Activated CD8-positive, alpha-beta T cell treated with anti-CD3 and anti-CD28 coated beads, Interleukin-2, amount 10 ng/mL, durations not matched to agents 7 days and 5 days (primary cell): Measurements from ENCODE around the gene C1QTNF8. TPM values are rescaled to one million over a fixed set of nuclear protein-coding genes. Genes with fewer than 3 reads are reported as not detected.

Experiments used
- ATAC-seq: fragments of 150-1000 bp; cut with Tn5 transposase; one replicate; pipeline ENCODE4 v1.10.0; 2021; ENCODE audit warnings: moderate library complexity
- CTCF ChIA-PET: fragments of 350-600 bp; sonication (Branson Sonifier 250); formaldehyde crosslinking; loops from one replicate; lab custom pipeline; 2021; ENCODE audit warnings: antibody characterized with exemption; lab: Charles Lee
- POLR2A ChIA-PET: fragments of 350-600 bp; sonication (Branson Sonifier 250); formaldehyde crosslinking; loops from one replicate; lab custom pipeline; 2021; ENCODE audit warnings: antibody characterized with exemption; lab: Charles Lee
- DNase-seq: peaks from one replicate; pipeline ENCODE4 v3.0.0-alpha.2; 2020
- H3K27ac Mint-ChIP-seq: one replicate; pipeline ENCODE4 v1.8.0; 2021; ENCODE audit warnings: mild to moderate bottlenecking, mixed read lengths
- H3K27me3 Mint-ChIP-seq: one replicate; pipeline ENCODE4 v1.8.0; 2021; ENCODE audit warnings: low read depth, mixed read lengths
- H3K36me3 Mint-ChIP-seq: one replicate; pipeline ENCODE4 v1.8.0; 2021; ENCODE audit warnings: low read depth, mixed read lengths
- H3K4me1 Mint-ChIP-seq: one replicate; pipeline ENCODE4 v1.8.0; 2021; ENCODE audit warnings: low read depth, mixed read lengths
- H3K4me3 Mint-ChIP-seq: one replicate; pipeline ENCODE4 v1.8.0; 2021; ENCODE audit warnings: mild to moderate bottlenecking, mixed read lengths
- H3K9me3 Mint-ChIP-seq: one replicate; pipeline ENCODE4 v1.8.0; 2022; ENCODE audit warnings: mixed read lengths; ENCODE audit not compliant: insufficient read depth
- total RNA-seq, 2 experiments: library from RNA; stranded (reverse); gene quantifications; one replicate each; pipeline ENCODE4 v1.2.3, GENCODE V29; 2021

C1QTNF8 gene
- total RNA-seq, 2 experiments from 2014 or later = not detected

- no peak overlapping the region for H3K4me3 Mint-ChIP-seq
- H3K27me3 Mint-ChIP-seq = peaks cover 13% of the 10 kb centered on the region
- no peak for ATAC-seq
These were observed 26.9 kb downstream of the C1QTNF8 start for GRCh38 chr16:1069154-1069553.

GRCh38 chr16:1068451-1068850 lies 27.6 kb downstream of the C1QTNF8 start:
- ATAC-seq = no peak
- Mint-ChIP-seq H3K27ac (no peak overlapping the region), H3K27me3 (peaks cover 13% of the 10 kb centered on the region), H3K4me1 (no peaks in the 10 kb centered on the region), H3K36me3 (peaks cover 4% of the 10 kb centered on the region), H3K4me3 (no peak overlapping the region), H3K9me3 (no peaks in the 10 kb centered on the region)
- ChIA-PET POLR2A (no interaction called here), CTCF (interaction anchor here (1.0 kb wide), 1 partner anchor 11 kb away, joined by 4 read pairs; no protein-coding TSS in a partner anchor)
- DNase-seq = no peak

More at GRCh38 chr16:1069154-1069553, 26.9 kb downstream of the C1QTNF8 start:
- POLR2A ChIA-PET = interaction anchor here (0.6 kb wide), 1 partner anchor 411 kb away, joined by 3 read pairs; no protein-coding TSS in a partner anchor
- no peak overlapping the region for H3K27ac Mint-ChIP-seq
- no peak for DNase-seq
- CTCF ChIA-PET = interaction anchor here (1.0 kb wide), 1 partner anchor 12 kb away, joined by 4 read pairs; no protein-coding TSS in a partner anchor
- H3K36me3 Mint-ChIP-seq = peaks cover 4% of the 10 kb centered on the region
- no peaks in the 10 kb centered on the region for H3K9me3 Mint-ChIP-seq
- H3K4me1 Mint-ChIP-seq = no peaks in the 10 kb centered on the region

GRCh38 chr16:1067629-1068028 lies 28.4 kb downstream of the C1QTNF8 start:
- H3K9me3 Mint-ChIP-seq = no peaks in the 10 kb centered on the region
- H3K4me1 Mint-ChIP-seq = no peaks in the 10 kb centered on the region
- ATAC-seq (peak; percentile 10), DNase-seq (no peak)
- H3K27me3 Mint-ChIP-seq = peaks cover 13% of the 10 kb centered on the region
- peak overlapping the region; percentile 72 for H3K4me3 Mint-ChIP-seq
- CTCF ChIA-PET = no interaction called here
- peak overlapping the region; percentile 90 for H3K27ac Mint-ChIP-seq
- H3K36me3 Mint-ChIP-seq = peaks cover 4% of the 10 kb centered on the region
- POLR2A ChIA-PET = no interaction called here

GRCh38 chr16:1066584-1067172 lies 29.4 kb downstream of the C1QTNF8 start:
- peaks cover 4% of the 10 kb centered on the region for H3K36me3 Mint-ChIP-seq
- no peaks in the 10 kb centered on the region for H3K4me1 Mint-ChIP-seq
- ChIA-PET POLR2A (no interaction called here), CTCF (no interaction called here)
- H3K9me3 Mint-ChIP-seq = no peaks in the 10 kb centered on the region
- no peak overlapping the region for H3K4me3 Mint-ChIP-seq
- peaks cover 11% of the 10 kb centered on the region for H3K27me3 Mint-ChIP-seq
- H3K27ac Mint-ChIP-seq = no peak overlapping the region
- ATAC-seq = no peak
- no peak for DNase-seq

GRCh38 chr16:1065469-1066128 lies 30.4 kb downstream of the C1QTNF8 start:
- no peak for ATAC-seq
- Mint-ChIP-seq H3K4me1 (no peaks in the 10 kb centered on the region), H3K27me3 (peaks cover 9% of the 10 kb centered on the region), H3K4me3 (no peak overlapping the region), H3K27ac (no peak overlapping the region), H3K9me3 (no peaks in the 10 kb centered on the region), H3K36me3 (peaks cover 4% of the 10 kb centered on the region)
- CTCF ChIA-PET = no interaction called here
- DNase-seq = no peak
- POLR2A ChIA-PET = no interaction called here

- peaks cover 3% of the 10 kb centered on the region for H3K9me3 Mint-ChIP-seq
- ATAC-seq (no peak), DNase-seq (no peak)
- ChIA-PET CTCF (no interaction called here), POLR2A (no interaction called here)
- H3K27me3 Mint-ChIP-seq = peaks cover 6% of the 10 kb centered on the region
- H3K36me3 Mint-ChIP-seq = peaks cover 4% of the 10 kb centered on the region
- no peak overlapping the region for H3K27ac Mint-ChIP-seq
- no peaks in the 10 kb centered on the region for H3K4me1 Mint-ChIP-seq
- no peak overlapping the region for H3K4me3 Mint-ChIP-seq
These were observed 32.3 kb downstream of the C1QTNF8 start for GRCh38 chr16:1063728-1064127.

GRCh38 chr16:1062895-1063294 lies 33.1 kb downstream of the C1QTNF8 start:
- ChIA-PET POLR2A (no interaction called here), CTCF (no interaction called here)
- DNase-seq (no peak), ATAC-seq (no peak)
- H3K27ac Mint-ChIP-seq = no peak overlapping the region
- peaks cover 3% of the 10 kb centered on the region for H3K9me3 Mint-ChIP-seq
- H3K4me1 Mint-ChIP-seq = no peaks in the 10 kb centered on the region
- H3K36me3 Mint-ChIP-seq = peaks cover 4% of the 10 kb centered on the region
- H3K27me3 Mint-ChIP-seq = peaks cover 6% of the 10 kb centered on the region
- no peak overlapping the region for H3K4me3 Mint-ChIP-seq

GRCh38 chr16:1061769-1062505 lies 34.1 kb downstream of the C1QTNF8 start:
- DNase-seq = no peak
- H3K4me1 Mint-ChIP-seq = no peaks in the 10 kb centered on the region
- no peak overlapping the region for H3K4me3 Mint-ChIP-seq
- H3K36me3 Mint-ChIP-seq = no peaks in the 10 kb centered on the region
- peaks cover 3% of the 10 kb centered on the region for H3K9me3 Mint-ChIP-seq
- H3K27me3 Mint-ChIP-seq = peaks cover 2% of the 10 kb centered on the region
- ChIA-PET CTCF (no interaction called here), POLR2A (no interaction called here)
- no peak for ATAC-seq
- H3K27ac Mint-ChIP-seq = no peak overlapping the region

- H3K4me3 Mint-ChIP-seq = no peak overlapping the region
- ATAC-seq (no peak), DNase-seq (no peak)
- H3K9me3 Mint-ChIP-seq = peaks cover 3% of the 10 kb centered on the region
- no peak overlapping the region for H3K27ac Mint-ChIP-seq
- H3K4me1 Mint-ChIP-seq = no peaks in the 10 kb centered on the region
- ChIA-PET POLR2A (interaction anchor here (0.7 kb wide), 1 partner anchor 10 kb away, joined by 3 read pairs; no protein-coding TSS in a partner anchor), CTCF (interaction anchor here (1.4 kb wide), 1 partner anchor 43 kb away, joined by 5 read pairs; no protein-coding TSS in a partner anchor)
- H3K27me3 Mint-ChIP-seq = peaks cover 2% of the 10 kb centered on the region
- H3K36me3 Mint-ChIP-seq = no peaks in the 10 kb centered on the region
These were observed 35.4 kb downstream of the C1QTNF8 start for GRCh38 chr16:1060416-1061340.

- Mint-ChIP-seq H3K4me3 (no peak overlapping the region), H3K4me1 (no peaks in the 10 kb centered on the region), H3K27me3 (no peaks in the 10 kb centered on the region), H3K27ac (no peak overlapping the region), H3K9me3 (peaks cover 3% of the 10 kb centered on the region), H3K36me3 (no peaks in the 10 kb centered on the region)
- no peak for DNase-seq
- ChIA-PET POLR2A (no interaction called here), CTCF (interaction anchor here (1.4 kb wide), 1 partner anchor 44 kb away, joined by 5 read pairs; no protein-coding TSS in a partner anchor)
- ATAC-seq = no peak
These were observed 36.7 kb downstream of the C1QTNF8 start for GRCh38 chr16:1059310-1059709.

GRCh38 chr16:1058216-1058615 lies 37.8 kb downstream of the C1QTNF8 start:
- CTCF ChIA-PET = interaction anchor here (1.4 kb wide), 1 partner anchor 13 kb away, joined by 3 read pairs; no protein-coding TSS in a partner anchor

More at GRCh38 chr16:1058216-1058615, 37.8 kb downstream of the C1QTNF8 start:
- no peaks in the 10 kb centered on the region for H3K27me3 Mint-ChIP-seq
- H3K36me3 Mint-ChIP-seq = no peaks in the 10 kb centered on the region
- no peak overlapping the region for H3K27ac Mint-ChIP-seq
- POLR2A ChIA-PET = no interaction called here
- DNase-seq = no peak
- no peak for ATAC-seq
- H3K9me3 Mint-ChIP-seq = peaks cover 3% of the 10 kb centered on the region
- no peaks in the 10 kb centered on the region for H3K4me1 Mint-ChIP-seq
- no peak overlapping the region for H3K4me3 Mint-ChIP-seq
